SW 1271 (cell line): ENCODE measurements around the gene SLC38A5.
"Not testable (repeated sequence)": the region's sequence is repeated elsewhere in the genome, so short reads cannot be mapped to it uniquely, and the experiment has no call there.

ENCODE experiments used
- DNase-seq, 2 experiments: peaks; one replicate each; lab custom pipeline; 2025; lab: John Stamatoyannopoulos, UW

The SLC38A5 gene

GRCh38 chrX:48468693-48469691 lies 1.1 kb downstream of the SLC38A5 start:
- DNase-seq = no peak

- DNase-seq = no peak
Observed at GRCh38 chrX:48468247-48468671, 1.8 kb downstream of the SLC38A5 start.

GRCh38 chrX:48467281-48467761 lies 2.7 kb downstream of the SLC38A5 start:
- no peak for DNase-seq

DNA sequence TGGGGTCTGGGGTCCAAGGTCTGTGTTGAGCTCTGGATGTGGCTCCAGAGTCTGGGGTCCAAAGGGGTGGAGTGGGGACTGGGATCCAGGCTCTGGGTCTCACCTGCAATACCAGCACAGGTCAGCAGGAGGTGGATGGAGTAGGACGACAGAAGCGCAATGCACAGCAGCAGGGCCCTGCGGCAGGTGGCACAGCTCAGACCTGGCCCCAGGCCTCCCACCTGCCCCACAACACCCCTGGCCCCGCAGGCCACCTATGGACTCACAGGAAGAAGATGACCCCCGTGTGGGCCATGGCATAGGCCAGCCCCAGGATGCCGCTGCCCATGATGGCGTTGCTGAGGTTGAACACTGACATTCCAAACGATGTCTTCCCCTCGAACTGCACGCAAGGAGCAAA lies 3.4 kb downstream of the SLC38A5 start:
- no peak for DNase-seq

- no peak for DNase-seq
Observed at GRCh38 chrX:48465336-48465933, 4.6 kb downstream of the SLC38A5 start.

DNA sequence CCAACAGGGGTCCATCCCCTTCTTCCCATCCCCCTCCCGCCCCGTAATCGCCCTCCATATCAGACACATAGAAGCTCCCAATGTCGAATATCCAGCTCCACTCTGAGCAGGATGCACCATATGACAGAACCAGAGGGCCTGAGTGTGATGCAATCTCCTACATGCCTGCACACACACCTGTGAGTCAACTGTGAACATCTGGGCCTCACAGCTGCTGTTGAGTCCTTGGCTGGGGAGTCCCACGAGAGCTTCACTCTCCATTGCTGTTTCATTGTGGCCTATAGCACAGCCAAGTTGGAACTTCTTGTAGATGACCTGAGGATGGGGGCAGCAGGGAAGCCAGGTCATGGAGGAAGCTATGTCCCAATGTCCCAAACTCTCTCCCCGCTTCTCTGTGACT lies 8.2 kb downstream of the SLC38A5 start:
- DNase-seq = no peak

GRCh38 chrX:48460606-48461005 lies 9.5 kb downstream of the SLC38A5 start:
- DNase-seq = no peak

GRCh38 chrX:48460031-48460430 lies 10.0 kb downstream of the SLC38A5 start:
- no peak for DNase-seq

DNA sequence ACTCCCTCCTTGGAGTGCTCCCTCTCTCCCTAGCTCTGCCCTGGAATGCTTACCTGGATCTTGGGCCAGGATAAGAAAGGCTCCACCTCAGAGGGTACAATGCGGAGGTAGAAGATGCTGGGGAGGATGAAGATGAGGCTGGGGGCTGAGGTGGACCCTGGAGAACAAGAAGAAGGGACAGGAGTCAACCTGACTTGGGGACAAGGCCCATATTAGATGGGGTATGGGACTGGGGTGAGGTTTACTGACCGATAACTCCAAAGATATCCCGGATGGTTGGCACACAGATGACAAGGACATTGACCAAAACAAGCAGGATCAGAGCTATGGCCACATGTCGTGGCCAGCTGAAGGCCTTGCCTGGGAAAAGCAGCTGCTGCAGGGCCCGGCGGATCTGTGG lies 10.6 kb downstream of the SLC38A5 start:
- DNase-seq = no peak

- DNase-seq = no peak
Observed at GRCh38 chrX:48458711-48459110, 11.3 kb downstream of the SLC38A5 start.

GRCh38 chrX:48456628-48457331 lies 13.3 kb downstream of the SLC38A5 start:
- no peak for DNase-seq

- no peak for DNase-seq
Observed at GRCh38 chrX:48451708-48452107, 18.4 kb downstream of the SLC38A5 start.

DNA sequence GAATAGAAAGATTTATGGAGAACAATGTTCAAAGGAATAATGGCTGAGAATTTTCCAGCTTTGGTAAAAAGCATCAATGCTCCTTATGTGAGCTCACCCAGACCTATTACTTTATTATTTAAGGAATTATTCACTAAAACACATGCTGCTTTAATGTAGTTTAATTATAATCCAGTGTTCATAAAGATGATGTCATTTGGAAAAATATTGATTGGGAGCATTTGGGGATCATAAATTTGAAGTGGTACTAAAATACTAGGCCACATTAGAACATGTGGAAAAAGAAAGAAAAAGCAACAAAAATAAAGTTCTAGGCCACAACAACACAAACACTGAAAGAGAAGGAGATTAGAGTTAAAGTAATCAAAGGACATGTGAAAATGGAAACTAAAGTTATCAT lies 20.0 kb downstream of the SLC38A5 start:
- no peak for DNase-seq

GRCh38 chrX:48447201-48447600 lies 22.9 kb downstream of the SLC38A5 start:
- not testable (repeated sequence) for DNase-seq

GRCh38 chrX:48433713-48434112 lies 36.3 kb downstream of the SLC38A5 start:
- not testable (repeated sequence) for DNase-seq

GRCh38 chrX:48430166-48430565 lies 39.9 kb downstream of the SLC38A5 start:
- not testable (repeated sequence) for DNase-seq

DNA sequence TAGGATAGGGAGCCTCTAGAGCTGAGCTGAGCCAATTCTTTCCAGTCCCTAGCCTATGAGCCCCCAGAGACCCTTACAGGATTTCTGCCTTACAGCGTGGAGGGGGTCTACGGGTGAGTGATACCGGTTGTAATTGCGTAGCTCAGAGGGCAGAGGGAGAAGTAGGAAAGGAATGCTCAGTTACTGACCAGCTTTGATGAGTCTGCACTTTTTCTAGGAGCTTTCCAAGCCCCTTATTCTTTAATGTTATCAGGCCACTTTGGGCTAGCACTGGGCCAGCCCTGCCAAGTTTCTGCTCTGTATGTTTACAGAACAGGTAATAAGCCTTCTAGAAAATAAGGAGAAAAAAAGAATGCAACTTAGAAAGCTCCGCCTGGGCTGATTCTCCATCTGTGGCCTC lies 40.5 kb downstream of the SLC38A5 start:
- DNase-seq = not testable (repeated sequence)

DNA sequence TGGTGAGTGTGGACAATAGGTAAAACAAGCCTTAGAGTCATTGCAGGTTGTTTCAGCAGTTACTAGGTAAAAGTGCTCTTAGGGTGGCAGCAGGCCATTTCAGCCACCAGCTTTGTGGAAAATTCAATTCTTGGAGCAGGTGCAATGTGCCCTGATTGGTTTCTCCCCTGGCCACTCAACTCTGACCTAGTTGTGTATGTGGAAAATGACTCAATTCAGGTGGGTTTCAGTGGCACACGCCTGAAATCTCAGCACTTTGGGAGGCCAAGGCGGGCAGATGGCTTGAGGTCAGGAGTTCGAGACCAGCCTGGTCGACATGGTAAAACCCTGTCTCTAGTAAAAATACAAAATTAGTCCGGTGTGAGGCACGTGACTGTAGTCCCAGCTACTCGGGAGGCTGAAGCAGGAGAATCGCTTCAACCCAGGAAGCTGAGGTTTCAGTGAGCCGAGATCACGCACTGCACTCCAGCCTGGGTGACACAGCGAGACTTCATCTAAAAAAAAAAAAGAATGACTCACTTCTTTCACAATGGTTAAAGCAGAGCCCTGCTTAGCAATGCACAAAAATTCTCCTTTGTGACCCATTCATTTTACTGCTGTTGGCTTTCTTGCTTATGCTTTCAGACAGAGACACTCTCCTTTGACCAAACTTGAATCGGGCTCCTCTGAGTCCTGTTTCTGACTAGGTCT lies 42.9 kb downstream of the SLC38A5 start:
- DNase-seq = not testable (repeated sequence)

GRCh38 chrX:48411860-48412259 lies 58.2 kb downstream of the SLC38A5 start, which contains the start of gene SSX4B:
TSS of gene SSX4B (minus strand) at chrX:48411960. CDS start at chrX:48411372, 588 bp downstream.
- not testable (repeated sequence) for DNase-seq
